Measurements from ENCODE around the gene CLCN1. TPM values are rescaled to one million over a fixed set of nuclear protein-coding genes. Genes with fewer than 3 reads are reported as not detected.

Gene CLCN1
- total and polyA plus RNA-seq, 10 of the 15 experiments (the other 5 are each of a cell fraction or from before 2014, with no cell fraction given), result 0.30 TPM; not detected in 9

DNA sequence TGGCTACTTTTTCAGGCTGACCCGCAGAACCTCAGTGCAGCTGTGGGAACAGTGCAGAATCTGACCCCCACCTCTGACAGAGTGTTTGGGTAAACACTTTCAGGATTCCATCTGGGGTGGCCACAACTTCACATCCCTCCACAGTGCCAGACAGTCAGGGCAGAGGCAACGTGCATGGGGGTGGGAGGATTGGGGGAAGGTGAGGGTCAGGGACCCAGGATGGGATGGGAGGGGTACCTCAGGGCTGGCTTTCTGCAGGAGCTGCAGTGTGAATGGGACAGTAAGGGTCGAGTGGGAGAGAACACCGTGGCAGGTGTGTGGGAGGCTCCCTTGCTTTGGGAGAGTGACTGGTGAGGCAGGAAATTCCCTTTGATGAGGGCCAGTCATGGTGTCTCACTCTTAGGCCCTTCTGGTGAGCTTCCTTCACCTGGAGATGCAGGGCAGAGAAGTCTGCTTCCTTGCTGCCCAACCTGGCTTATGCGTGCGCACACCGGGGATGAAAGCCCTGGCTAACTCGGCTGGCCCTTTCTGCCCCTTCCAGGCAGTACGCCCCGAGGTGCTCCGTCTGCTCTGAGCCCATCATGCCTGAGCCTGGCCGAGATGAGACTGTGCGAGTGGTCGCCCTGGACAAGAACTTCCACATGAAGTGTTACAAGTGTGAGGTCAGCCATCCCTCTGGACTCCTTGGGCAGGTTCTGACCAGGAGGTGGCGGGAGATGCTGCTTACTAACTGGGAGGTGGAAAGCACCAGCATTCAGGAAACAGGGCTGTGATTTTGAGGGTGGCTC, 73.6 kb downstream of the CLCN1 start:
- peaks cover 10% of the 10 kb centered on the region for H3K4me1 ChIP-seq (ENCODE audit: control insufficient read depth, insufficient read depth, low read length)
- H3K4me3 ChIP-seq, result no peak overlapping the region
- CTCF ChIA-PET, result interaction anchor here (1.3 kb wide), 1 partner anchor 9 kb away, joined by 4 read pairs; no protein-coding TSS in a partner anchor
- BruUV-seq (replicated peaks), result no TSS peak
- TF ChIP-seq ZZZ3 (IDR thresholded peaks at IDR 0.05; ENCODE audit: control insufficient read depth, insufficient read length, low read depth) (no peak), SUPT20H (IDR thresholded peaks at IDR 0.05; ENCODE audit: borderline replicate concordance, control insufficient read depth, low read depth, low read length) (no peak), RBBP5 (conservative IDR thresholded peaks at IDR 0.05) (no peak), POLR2A (IDR thresholded peaks at IDR 0.05; ENCODE audit: low read depth, low read length) (peak; percentile 34)
- in situ Hi-C loops (cut with MboI) (no loop called here), intact Hi-C loops (cut with micrococcal nuclease; ENCODE audit: unreplicated experiment) (no loop called here)
- no peaks in the 10 kb centered on the region; the same call in 1 of the 2 replicates for H4K20me1 ChIP-seq (ENCODE audit: control insufficient read depth, insufficient read depth)
- H3K27me3 ChIP-seq (replicated peaks in 1 of 2; ENCODE audit: control insufficient read depth in 2 of 2, insufficient read depth in 2 of 2, low read length in 1 of 2), result no peaks in the 10 kb centered on the region
- no peak overlapping the region for H3K4me2 ChIP-seq (ENCODE audit: control insufficient read depth, insufficient read depth)
- SMC1A ChIA-PET (ENCODE audit: uncharacterized antibody, unreplicated experiment), result no interaction called here
- H2AFZ ChIP-seq (ENCODE audit: control insufficient read depth, low read depth, low read length), result no peak overlapping the region
- DNase-seq (ENCODE audit: low read depth, low spot score), result no peak
- ATAC-seq, result no peak
- no peak overlapping the region for H3K9ac ChIP-seq (ENCODE audit: control insufficient read depth, insufficient read depth, low read length)
- POLR2A ChIA-PET, result no interaction called here
- no peaks in the 10 kb centered on the region for H3K9me3 ChIP-seq (replicated peaks; ENCODE audit: control insufficient read depth, insufficient read depth, low read length)
- 92% methylated on average over 15 of the region's 15 CpGs for WGBS (ENCODE audit: insufficient coverage, insufficient replicate concordance, low lambda C conversion rate, missing lambda C conversion rate)
- H3K79me2 ChIP-seq (ENCODE audit: control insufficient read depth, insufficient read depth, low read length), result peaks cover 16% of the 10 kb centered on the region
- no peak overlapping the region for H3K27ac ChIP-seq (ENCODE audit: control insufficient read depth, insufficient read depth)
- FAIRE-seq, result no peak
- RAD21 ChIA-PET (ENCODE audit: unreplicated experiment), result no interaction called here
- H3K36me3 ChIP-seq (ENCODE audit: control insufficient read depth in 2 of 2, insufficient read depth in 2 of 2, low read length in 1 of 2), result peaks cover 7 to 33% of the 10 kb centered on the region in 2 experiments; a peak in 3 of 4 replicates

GRCh38 chr7:143390104-143390772, 74.3 kb downstream of the CLCN1 start:
- no peak overlapping the region for H3K9ac ChIP-seq (ENCODE audit: control insufficient read depth, insufficient read depth, low read length)
- ATAC-seq (no peak), DNase-seq (ENCODE audit: low read depth, low spot score) (no peak), FAIRE-seq (no peak)
- H2AFZ ChIP-seq (ENCODE audit: control insufficient read depth, low read depth, low read length), result no peak overlapping the region
- 91% methylated on average over 10 of the region's 10 CpGs for WGBS (ENCODE audit: insufficient coverage, insufficient replicate concordance, low lambda C conversion rate, missing lambda C conversion rate)
- RAD21 ChIA-PET (ENCODE audit: unreplicated experiment), result no interaction called here
- H3K4me3 ChIP-seq, result no peak overlapping the region
- CTCF ChIA-PET, result interaction anchor here (1.3 kb wide), 1 partner anchor 10 kb away, joined by 4 read pairs; no protein-coding TSS in a partner anchor
- no peaks in the 10 kb centered on the region; the same call in 1 of the 2 replicates for H4K20me1 ChIP-seq (ENCODE audit: control insufficient read depth, insufficient read depth)
- in situ Hi-C loops (cut with MboI) (no loop called here), intact Hi-C loops (cut with micrococcal nuclease; ENCODE audit: unreplicated experiment) (no loop called here)
- no peak overlapping the region for H3K4me2 ChIP-seq (ENCODE audit: control insufficient read depth, insufficient read depth)
- POLR2A ChIA-PET, result no interaction called here
- no peaks in the 10 kb centered on the region for H3K9me3 ChIP-seq (replicated peaks; ENCODE audit: control insufficient read depth, insufficient read depth, low read length)
- no peaks in the 10 kb centered on the region for H3K27me3 ChIP-seq (replicated peaks in 1 of 2; ENCODE audit: control insufficient read depth in 2 of 2, insufficient read depth in 2 of 2, low read length in 1 of 2)
- no peak overlapping the region for H3K27ac ChIP-seq (ENCODE audit: control insufficient read depth, insufficient read depth)
- peaks cover 11% of the 10 kb centered on the region for H3K79me2 ChIP-seq (ENCODE audit: control insufficient read depth, insufficient read depth, low read length)
- BruUV-seq (replicated peaks), result no TSS peak
- H3K4me1 ChIP-seq (ENCODE audit: control insufficient read depth, insufficient read depth, low read length), result peaks cover 7% of the 10 kb centered on the region
- peaks cover 7 to 33% of the 10 kb centered on the region in 2 experiments; a peak in 3 of 4 replicates for H3K36me3 ChIP-seq (ENCODE audit: control insufficient read depth in 2 of 2, insufficient read depth in 2 of 2, low read length in 1 of 2)
- SMC1A ChIA-PET (ENCODE audit: uncharacterized antibody, unreplicated experiment), result interaction anchor here (0.7 kb wide), 1 partner anchor 11 kb away, joined by 3 read pairs; no protein-coding TSS in a partner anchor
- TF ChIP-seq CBX5 (IDR thresholded peaks at IDR 0.05; ENCODE audit: low read depth) (no peak), RFX5 (IDR thresholded peaks at IDR 0.05; ENCODE audit: low read depth, low read length) (no peak), BHLHE40 (IDR thresholded peaks at IDR 0.05; ENCODE audit: borderline replicate concordance in 1 of 2, low read depth in 2 of 2, low read length in 1 of 2) (no peak), RELA (IDR thresholded peaks at IDR 0.05; ENCODE audit: borderline replicate concordance, partially characterized antibody) (no peak), WRNIP1 (IDR thresholded peaks at IDR 0.05; ENCODE audit: borderline replicate concordance, low read depth, low read length) (no peak), ZNF24 (IDR thresholded peaks at IDR 0.05) (no peak), KLF5 (IDR thresholded peaks at IDR 0.05; ENCODE audit: partially characterized antibody) (no peak), PML (IDR thresholded peaks at IDR 0.05; ENCODE audit: low read length) (no peak), MYC (IDR thresholded peaks at IDR 0.05; ENCODE audit: insufficient read depth, insufficient read length, insufficient replicate concordance, low read length, severe bottlenecking) (no peak)
